Kidney (tissue), 14 donors: ENCODE measurements around the gene LASP1. TPM values are rescaled to one million over a fixed set of nuclear protein-coding genes. Genes with fewer than 3 reads are reported as not detected.

Experiments
- DNase-seq, 5 donors: peaks; one replicate each; pipeline ENCODE4 v3.0.0-alpha.2; 2013 to 2020
- FAIRE-seq: peaks from 2 replicates; lab custom pipeline; 2012; peaks lifted over from hg19 to GRCh38; lab: Jason Lieb, UNC
- H3K27ac ChIP-seq, 2 donors: one replicate each; pipeline ENCODE4 v1.7.0; 2013; ENCODE audit warnings: low read depth in 2 of 2, low read length in 2 of 2, inconsistent platforms in 1 of 2
- H3K27me3 ChIP-seq: one replicate; pipeline ENCODE4 v1.7.1; 2013; ENCODE audit warnings: low read length, inconsistent platforms; ENCODE audit not compliant: control insufficient read depth, insufficient read depth
- H3K36me3 ChIP-seq, 3 donors: one replicate each; pipeline versions ENCODE4 v1.7.0 to v1.7.1; 2013; ENCODE audit warnings: low read length in 3 of 3, control low read depth in 1 of 3, inconsistent platforms in 1 of 3; ENCODE audit not compliant: insufficient read depth in 3 of 3, control insufficient read depth in 2 of 3
- H3K4me1 ChIP-seq, 3 donors: one replicate each; pipeline versions ENCODE4 v1.7.0 to v1.7.1; 2013; ENCODE audit warnings: low read length in 3 of 3, inconsistent platforms in 1 of 3, low read depth in 1 of 3; ENCODE audit not compliant: control insufficient read depth in 2 of 3, insufficient read depth in 2 of 3
- H3K4me3 ChIP-seq, 3 donors: one replicate each; pipeline versions ENCODE4 v1.7.0 to v1.8.1; 2013; ENCODE audit warnings: low read length in 3 of 3, control low read depth in 1 of 3, inconsistent platforms in 1 of 3
- H3K9ac ChIP-seq, 3 donors: one replicate each; pipeline versions ENCODE4 v1.7.0 to v1.7.1; 2013; ENCODE audit warnings: low read length in 3 of 3, control low read depth in 1 of 3, inconsistent platforms in 1 of 3
- H3K9me3 ChIP-seq, 3 donors: one replicate each; pipeline versions ENCODE4 v1.7.0 to v1.7.1; 2013; ENCODE audit warnings: low read length in 3 of 3, control low read depth in 1 of 3, inconsistent platforms in 1 of 3; ENCODE audit not compliant: control insufficient read depth in 2 of 3, insufficient read depth in 1 of 3
- intact Hi-C: fragments of 100-400 bp; cut with DNase I; formaldehyde crosslinking; loops from one replicate; pipeline ENCODE4 v1.11.1; 2022
- polyA plus RNA-seq: library from polyadenylated mRNA; stranded (reverse); fragments of 350-450 nt; fragmentation: Illumina TruSeq; extraction: RNeasy Lipid Tissue Mini Kit (QIAGEN cat#74804); gene quantifications from one replicate; pipeline ENCODE4 v1.2.3, GENCODE V29; 2014; ENCODE audit warnings: low read depth, low replicate concordance; ENCODE audit not compliant: insufficient read depth
- total RNA-seq: library from RNA; stranded (reverse); fragmentation: NEBNext Ultra II Directional; extraction: Animal tissue kit (Norgen Biotek cat#: 25700); gene quantifications from one replicate; pipeline ENCODE4 v1.2.1, GENCODE V29; 2021
- TF ChIP-seq, protein P1 (sequence below): IDR thresholded peaks from 3 replicates; pipeline ENCODE4 v1.5.1; 2012; ENCODE audit warnings: mild to moderate bottlenecking, moderate library complexity, borderline replicate concordance; ENCODE audit not compliant: insufficient read depth; ENCODE audit errors: extremely low read depth
- donor health status: control.
- donor health status: control.
- donor health status: control.
- donor health status: control.
- donor health status: control.
- donor health status: DM: yes; HTN: yes; CAD: no.
- donor health status: Normal renal cell carcinoma (clear cell type).

The LASP1 gene
- total and polyA plus RNA-seq, 2 donors from 2014 or later: 62.5 to 138 TPM

- peak overlapping the region; percentile 85 to 86 for H3K27ac ChIP-seq
- H3K4me1 ChIP-seq: peaks cover 0 to 49% (median 38%) of the 10 kb centered on the region in 3 donors
- TF ChIP-seq, protein P1, sequence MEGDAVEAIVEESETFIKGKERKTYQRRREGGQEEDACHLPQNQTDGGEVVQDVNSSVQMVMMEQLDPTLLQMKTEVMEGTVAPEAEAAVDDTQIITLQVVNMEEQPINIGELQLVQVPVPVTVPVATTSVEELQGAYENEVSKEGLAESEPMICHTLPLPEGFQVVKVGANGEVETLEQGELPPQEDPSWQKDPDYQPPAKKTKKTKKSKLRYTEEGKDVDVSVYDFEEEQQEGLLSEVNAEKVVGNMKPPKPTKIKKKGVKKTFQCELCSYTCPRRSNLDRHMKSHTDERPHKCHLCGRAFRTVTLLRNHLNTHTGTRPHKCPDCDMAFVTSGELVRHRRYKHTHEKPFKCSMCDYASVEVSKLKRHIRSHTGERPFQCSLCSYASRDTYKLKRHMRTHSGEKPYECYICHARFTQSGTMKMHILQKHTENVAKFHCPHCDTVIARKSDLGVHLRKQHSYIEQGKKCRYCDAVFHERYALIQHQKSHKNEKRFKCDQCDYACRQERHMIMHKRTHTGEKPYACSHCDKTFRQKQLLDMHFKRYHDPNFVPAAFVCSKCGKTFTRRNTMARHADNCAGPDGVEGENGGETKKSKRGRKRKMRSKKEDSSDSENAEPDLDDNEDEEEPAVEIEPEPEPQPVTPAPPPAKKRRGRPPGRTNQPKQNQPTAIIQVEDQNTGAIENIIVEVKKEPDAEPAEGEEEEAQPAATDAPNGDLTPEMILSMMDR: no peak
- DNase-seq: no peak
- H3K9me3 ChIP-seq: no peaks in the 10 kb centered on the region
- no peaks in the 10 kb centered on the region for H3K27me3 ChIP-seq
- FAIRE-seq: no peak
- peak overlapping the region in 2 of 3 donors; percentile 14 to 56 for H3K9ac ChIP-seq
- intact Hi-C loops: no loop called here
- H3K36me3 ChIP-seq: peaks cover 0 to 5% (median 0%) of the 10 kb centered on the region in 3 donors
- H3K4me3 ChIP-seq: no peak overlapping the region
These were observed 28.4 kb downstream of the LASP1 start for GRCh38 chr17:38898291-38898679.

- DNase-seq: no peak
- H3K4me1 ChIP-seq: peaks cover 0 to 45% (median 38%) of the 10 kb centered on the region in 3 donors
- no peaks in the 10 kb centered on the region for H3K9me3 ChIP-seq
- no peak overlapping the region for H3K4me3 ChIP-seq
- H3K27me3 ChIP-seq: no peaks in the 10 kb centered on the region
- H3K36me3 ChIP-seq: peaks cover 2 to 10% (median 3%) of the 10 kb centered on the region in 3 donors
- TF ChIP-seq, protein P1: no peak
- H3K27ac ChIP-seq: peak overlapping the region; percentile 85 to 86
- no peak for FAIRE-seq
- intact Hi-C loops: no loop called here
- peak overlapping the region in 1 of 3 donors; percentile 14 for H3K9ac ChIP-seq
These were observed 29.0 kb downstream of the LASP1 start for GRCh38 chr17:38898812-38899348.

DNA sequence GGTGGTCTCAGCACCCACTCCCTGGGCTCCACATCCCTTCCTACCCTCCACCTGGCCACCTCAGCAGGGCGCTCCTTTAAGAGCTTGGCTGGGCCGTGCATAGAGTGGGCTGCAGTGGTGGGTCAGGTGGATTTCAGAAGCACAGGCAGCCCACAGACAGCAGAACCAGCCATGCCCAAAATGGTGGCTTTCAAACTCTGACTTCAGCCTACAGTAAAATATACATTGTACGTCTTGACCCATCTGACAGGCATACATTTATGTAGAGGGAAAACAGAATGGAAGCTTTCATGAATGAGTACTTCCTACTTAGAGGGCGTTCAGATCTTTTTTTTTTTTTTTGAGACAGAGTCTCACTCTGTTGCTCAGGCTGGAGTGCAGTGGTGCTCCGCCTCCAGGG is 29.6 kb downstream of the LASP1 start:
- Histone ChIP-seq H3K9me3 (no peaks in the 10 kb centered on the region), H3K4me1 (peaks cover 0 to 42% (median 38%) of the 10 kb centered on the region in 3 donors), H3K4me3 (no peak overlapping the region), H3K27ac (peak overlapping the region; percentile 65 to 86), H3K9ac (no peak overlapping the region), H3K27me3 (no peaks in the 10 kb centered on the region), H3K36me3 (peaks cover 2 to 10% (median 3%) of the 10 kb centered on the region in 3 donors)
- TF ChIP-seq, protein P1: no peak
- intact Hi-C loops: no loop called here
- DNase-seq (no peak), FAIRE-seq (no peak)
